ENCODE measurements around the gene TMEM171.
A peak's percentile ranks its signal among the peaks of the same experiment; 100 is the strongest.

Gene TMEM171

DNA sequence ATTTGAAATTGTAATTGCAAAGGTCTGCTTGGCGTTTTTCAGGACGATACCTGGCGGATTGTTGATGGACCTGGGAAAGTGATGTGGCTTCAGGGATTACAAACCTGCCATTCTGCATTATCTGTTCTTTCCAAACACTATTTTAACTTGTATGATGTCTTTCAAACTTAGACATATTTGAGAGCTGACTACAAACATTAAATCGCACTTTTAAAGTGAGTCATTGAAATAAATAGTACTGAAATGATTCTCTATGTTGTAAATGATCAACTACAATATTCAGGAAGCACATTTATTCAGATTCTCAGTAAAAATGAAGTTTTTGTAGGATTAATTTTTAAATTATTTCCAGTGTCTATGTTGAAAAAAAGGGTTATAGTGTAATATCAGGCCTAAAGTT, 32.3 kb upstream of the TMEM171 start (continued):
- TF ChIP-seq, protein P1, sequence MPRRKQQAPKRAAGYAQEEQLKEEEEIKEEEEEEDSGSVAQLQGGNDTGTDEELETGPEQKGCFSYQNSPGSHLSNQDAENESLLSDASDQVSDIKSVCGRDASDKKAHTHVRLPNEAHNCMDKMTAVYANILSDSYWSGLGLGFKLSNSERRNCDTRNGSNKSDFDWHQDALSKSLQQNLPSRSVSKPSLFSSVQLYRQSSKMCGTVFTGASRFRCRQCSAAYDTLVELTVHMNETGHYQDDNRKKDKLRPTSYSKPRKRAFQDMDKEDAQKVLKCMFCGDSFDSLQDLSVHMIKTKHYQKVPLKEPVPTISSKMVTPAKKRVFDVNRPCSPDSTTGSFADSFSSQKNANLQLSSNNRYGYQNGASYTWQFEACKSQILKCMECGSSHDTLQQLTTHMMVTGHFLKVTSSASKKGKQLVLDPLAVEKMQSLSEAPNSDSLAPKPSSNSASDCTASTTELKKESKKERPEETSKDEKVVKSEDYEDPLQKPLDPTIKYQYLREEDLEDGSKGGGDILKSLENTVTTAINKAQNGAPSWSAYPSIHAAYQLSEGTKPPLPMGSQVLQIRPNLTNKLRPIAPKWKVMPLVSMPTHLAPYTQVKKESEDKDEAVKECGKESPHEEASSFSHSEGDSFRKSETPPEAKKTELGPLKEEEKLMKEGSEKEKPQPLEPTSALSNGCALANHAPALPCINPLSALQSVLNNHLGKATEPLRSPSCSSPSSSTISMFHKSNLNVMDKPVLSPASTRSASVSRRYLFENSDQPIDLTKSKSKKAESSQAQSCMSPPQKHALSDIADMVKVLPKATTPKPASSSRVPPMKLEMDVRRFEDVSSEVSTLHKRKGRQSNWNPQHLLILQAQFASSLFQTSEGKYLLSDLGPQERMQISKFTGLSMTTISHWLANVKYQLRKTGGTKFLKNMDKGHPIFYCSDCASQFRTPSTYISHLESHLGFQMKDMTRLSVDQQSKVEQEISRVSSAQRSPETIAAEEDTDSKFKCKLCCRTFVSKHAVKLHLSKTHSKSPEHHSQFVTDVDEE (CRISPR knock-in tag; IDR thresholded peaks at IDR 0.05), result no peak
- TF ChIP-seq ISL1 (CRISPR knock-in tag; IDR thresholded peaks at IDR 0.05) (no peak), TCF4 (CRISPR knock-in tag; IDR thresholded peaks at IDR 0.05; ENCODE audit: borderline replicate concordance) (no peak), ARNTL (CRISPR knock-in tag; IDR thresholded peaks at IDR 0.05; ENCODE audit: borderline replicate concordance, low read depth) (no peak), ZFP30 (CRISPR knock-in tag; IDR thresholded peaks at IDR 0.05) (no peak), ESRRG (CRISPR knock-in tag; IDR thresholded peaks at IDR 0.05) (no peak), CSDC2 (CRISPR knock-in tag; IDR thresholded peaks at IDR 0.05) (no peak), OSR1 (CRISPR knock-in tag; IDR thresholded peaks at IDR 0.05) (no peak)

DNA sequence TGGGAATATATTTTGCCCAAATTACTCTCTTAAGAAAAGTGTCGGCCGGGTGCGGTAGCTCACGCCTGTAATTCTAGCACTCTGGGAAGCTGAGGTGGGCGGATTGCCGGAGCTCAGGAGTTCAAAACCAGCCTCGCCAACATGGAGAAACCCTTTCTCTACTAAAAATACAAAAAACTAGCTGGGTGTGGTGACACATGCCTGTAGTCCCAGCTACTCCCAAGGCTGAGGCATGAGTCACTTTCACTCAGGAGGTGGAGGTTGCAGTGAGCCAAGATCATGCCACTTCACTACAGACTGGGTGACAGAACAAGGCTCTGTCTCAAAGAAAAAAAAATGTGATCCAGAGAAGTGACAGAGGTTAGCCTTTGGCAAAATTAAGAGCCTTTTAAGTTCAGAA, 26.4 kb upstream of the TMEM171 start:
- TF ChIP-seq ZNF8 (CRISPR knock-in tag; IDR thresholded peaks at IDR 0.05), result no peak
- TF ChIP-seq, protein P2, sequence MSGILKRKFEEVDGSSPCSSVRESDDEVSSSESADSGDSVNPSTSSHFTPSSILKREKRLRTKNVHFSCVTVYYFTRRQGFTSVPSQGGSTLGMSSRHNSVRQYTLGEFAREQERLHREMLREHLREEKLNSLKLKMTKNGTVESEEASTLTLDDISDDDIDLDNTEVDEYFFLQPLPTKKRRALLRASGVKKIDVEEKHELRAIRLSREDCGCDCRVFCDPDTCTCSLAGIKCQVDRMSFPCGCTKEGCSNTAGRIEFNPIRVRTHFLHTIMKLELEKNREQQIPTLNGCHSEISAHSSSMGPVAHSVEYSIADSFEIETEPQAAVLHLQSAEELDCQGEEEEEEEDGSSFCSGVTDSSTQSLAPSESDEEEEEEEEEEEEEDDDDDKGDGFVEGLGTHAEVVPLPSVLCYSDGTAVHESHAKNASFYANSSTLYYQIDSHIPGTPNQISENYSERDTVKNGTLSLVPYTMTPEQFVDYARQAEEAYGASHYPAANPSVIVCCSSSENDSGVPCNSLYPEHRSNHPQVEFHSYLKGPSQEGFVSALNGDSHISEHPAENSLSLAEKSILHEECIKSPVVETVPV (CRISPR knock-in tag; IDR thresholded peaks at IDR 0.05), result no peak
- no peak for TF ChIP-seq ISL1 (CRISPR knock-in tag; IDR thresholded peaks at IDR 0.05)
- no peak for TF ChIP-seq ZNF565 (CRISPR knock-in tag; conservative IDR thresholded peaks at IDR 0.05; ENCODE audit: low read depth)
- no peak for TF ChIP-seq RARB (CRISPR knock-in tag; IDR thresholded peaks at IDR 0.05)
- TF ChIP-seq, protein P3, sequence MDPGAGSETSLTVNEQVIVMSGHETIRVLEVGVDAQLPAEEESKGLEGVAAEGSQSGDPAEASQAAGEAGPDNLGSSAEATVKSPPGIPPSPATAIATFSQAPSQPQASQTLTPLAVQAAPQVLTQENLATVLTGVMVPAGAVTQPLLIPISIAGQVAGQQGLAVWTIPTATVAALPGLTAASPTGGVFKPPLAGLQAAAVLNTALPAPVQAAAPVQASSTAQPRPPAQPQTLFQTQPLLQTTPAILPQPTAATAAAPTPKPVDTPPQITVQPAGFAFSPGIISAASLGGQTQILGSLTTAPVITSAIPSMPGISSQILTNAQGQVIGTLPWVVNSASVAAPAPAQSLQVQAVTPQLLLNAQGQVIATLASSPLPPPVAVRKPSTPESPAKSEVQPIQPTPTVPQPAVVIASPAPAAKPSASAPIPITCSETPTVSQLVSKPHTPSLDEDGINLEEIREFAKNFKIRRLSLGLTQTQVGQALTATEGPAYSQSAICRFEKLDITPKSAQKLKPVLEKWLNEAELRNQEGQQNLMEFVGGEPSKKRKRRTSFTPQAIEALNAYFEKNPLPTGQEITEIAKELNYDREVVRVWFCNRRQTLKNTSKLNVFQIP (CRISPR knock-in tag; IDR thresholded peaks at IDR 0.05; ENCODE audit: borderline replicate concordance, low read depth), result no peak
- ATAC-seq, result peak; percentile 74

DNA sequence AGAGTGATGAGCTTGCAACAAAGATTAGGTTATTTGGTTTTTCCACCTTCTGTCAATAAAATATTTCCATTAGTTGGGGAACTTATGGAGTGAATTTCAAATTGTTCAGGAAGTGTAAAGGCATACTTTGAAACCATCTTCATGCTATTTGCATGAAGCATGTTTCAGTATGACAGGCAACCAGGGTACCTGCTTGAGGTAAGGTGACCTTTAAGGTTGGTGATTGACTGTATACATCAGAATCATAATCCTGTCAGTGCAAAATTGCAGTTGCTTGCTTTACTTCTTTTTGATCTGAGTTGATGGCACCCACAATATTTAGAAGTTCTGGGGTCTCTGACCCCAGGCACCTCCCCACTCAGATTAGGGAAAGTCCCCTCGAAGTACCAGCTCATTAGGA, 26.0 kb upstream of the TMEM171 start:
- TF ChIP-seq OSR1 (CRISPR knock-in tag; IDR thresholded peaks at IDR 0.05) (no peak), ZC3H10 (CRISPR knock-in tag; IDR thresholded peaks at IDR 0.05) (no peak), TOX (CRISPR knock-in tag; IDR thresholded peaks at IDR 0.05; ENCODE audit: borderline replicate concordance) (no peak), BACH2 (CRISPR knock-in tag; IDR thresholded peaks at IDR 0.05; ENCODE audit: borderline replicate concordance) (no peak)
- no peak for ATAC-seq

DNA sequence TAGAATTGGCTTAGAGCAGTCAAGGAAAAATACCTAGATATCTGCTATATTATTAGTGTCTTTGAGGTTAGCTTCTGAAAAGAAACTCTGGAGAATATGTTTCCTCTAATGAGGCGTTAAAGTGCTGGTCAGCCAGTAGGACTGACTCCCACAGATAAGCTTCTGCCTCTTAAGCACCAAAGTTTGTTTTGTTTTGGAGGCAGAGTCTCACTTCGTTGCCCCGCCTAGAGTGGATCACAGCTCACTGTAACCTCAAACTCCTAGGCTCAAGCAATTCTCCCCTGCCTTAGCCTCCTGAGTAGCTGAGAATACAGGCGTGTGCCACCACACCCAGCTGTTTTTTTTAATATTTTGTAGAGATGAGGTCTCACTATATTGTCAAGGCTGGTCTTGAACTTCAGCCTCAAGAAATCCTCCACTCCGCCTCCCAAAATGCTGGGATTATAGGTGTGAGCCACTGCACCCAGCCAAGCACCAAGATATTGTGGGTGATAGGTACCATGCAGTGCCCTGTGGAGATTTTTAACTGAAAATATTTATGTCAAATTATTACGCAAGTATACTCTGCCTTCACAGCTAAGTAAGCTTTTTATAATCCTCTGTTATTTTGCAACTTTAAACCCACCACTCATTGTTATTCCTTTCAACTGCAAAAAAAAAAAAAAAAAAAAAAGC, 24.7 kb upstream of the TMEM171 start:
- ATAC-seq, result no peak
- TF ChIP-seq CSDC2 (CRISPR knock-in tag; IDR thresholded peaks at IDR 0.05), result no peak
- no peak for TF ChIP-seq ISL1 (CRISPR knock-in tag; IDR thresholded peaks at IDR 0.05)
- TF ChIP-seq, protein P1 (CRISPR knock-in tag; IDR thresholded peaks at IDR 0.05), result no peak
- TF ChIP-seq, protein P4, sequence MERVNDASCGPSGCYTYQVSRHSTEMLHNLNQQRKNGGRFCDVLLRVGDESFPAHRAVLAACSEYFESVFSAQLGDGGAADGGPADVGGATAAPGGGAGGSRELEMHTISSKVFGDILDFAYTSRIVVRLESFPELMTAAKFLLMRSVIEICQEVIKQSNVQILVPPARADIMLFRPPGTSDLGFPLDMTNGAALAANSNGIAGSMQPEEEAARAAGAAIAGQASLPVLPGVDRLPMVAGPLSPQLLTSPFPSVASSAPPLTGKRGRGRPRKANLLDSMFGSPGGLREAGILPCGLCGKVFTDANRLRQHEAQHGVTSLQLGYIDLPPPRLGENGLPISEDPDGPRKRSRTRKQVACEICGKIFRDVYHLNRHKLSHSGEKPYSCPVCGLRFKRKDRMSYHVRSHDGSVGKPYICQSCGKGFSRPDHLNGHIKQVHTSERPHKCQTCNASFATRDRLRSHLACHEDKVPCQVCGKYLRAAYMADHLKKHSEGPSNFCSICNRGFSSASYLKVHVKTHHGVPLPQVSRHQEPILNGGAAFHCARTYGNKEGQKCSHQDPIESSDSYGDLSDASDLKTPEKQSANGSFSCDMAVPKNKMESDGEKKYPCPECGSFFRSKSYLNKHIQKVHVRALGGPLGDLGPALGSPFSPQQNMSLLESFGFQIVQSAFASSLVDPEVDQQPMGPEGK (CRISPR knock-in tag; IDR thresholded peaks at IDR 0.05; ENCODE audit: borderline replicate concordance), result no peak
- TF ChIP-seq ZNF565 (CRISPR knock-in tag; conservative IDR thresholded peaks at IDR 0.05; ENCODE audit: low read depth), result no peak
- no peak for TF ChIP-seq OSR1 (CRISPR knock-in tag; IDR thresholded peaks at IDR 0.05)
- TF ChIP-seq SNAI2 (CRISPR knock-in tag; IDR thresholded peaks at IDR 0.05), result no peak
- TF ChIP-seq, protein P3 (CRISPR knock-in tag; IDR thresholded peaks at IDR 0.05; ENCODE audit: borderline replicate concordance, low read depth), result no peak
- TF ChIP-seq ZC3H10 (CRISPR knock-in tag; IDR thresholded peaks at IDR 0.05), result no peak
- no peak for TF ChIP-seq PPARA (CRISPR knock-in tag; IDR thresholded peaks at IDR 0.05; ENCODE audit: borderline replicate concordance)
